HepG2 (cell line): ENCODE measurements around the gene PGPEP1. TPM values are rescaled to one million over a fixed set of nuclear protein-coding genes. Genes with fewer than 3 reads are reported as not detected.

ENCODE experiments used
- KDM2A ChIP-seq: sonication (generic); formaldehyde crosslinking; IDR thresholded peaks from 2 replicates; pipeline ENCODE4 v1.4.0; 2020; ENCODE audit warnings: low read depth, missing genetic modification reagents, borderline replicate concordance
- SOX13 ChIP-seq, 3 experiments: fragments of 450-650 bp in 1 of 3; sonication (generic) in 1 of 3; formaldehyde crosslinking in 1 of 3; IDR thresholded peaks in 2 of 3; conservative IDR thresholded peaks in 1 of 3; 2 replicates each; pipeline versions ENCODE4 v1.5.0 to v1.6.1; 2016 to 2020; ENCODE audit warnings: antibody characterized with exemption in 1 of 3, mild to moderate bottlenecking in 1 of 3, missing compliant biosample characterization in 1 of 3, missing genetic modification reagents in 1 of 3, moderate library complexity in 1 of 3
- TEAD3 ChIP-seq: optimal IDR thresholded peaks from 2 replicates; pipeline ENCODE3; 2016; ENCODE audit warnings: borderline replicate concordance
- ZNF232 ChIP-seq: sonication (generic); formaldehyde crosslinking; IDR thresholded peaks from 2 replicates; pipeline ENCODE4 v1.4.0; 2020; ENCODE audit warnings: missing genetic modification reagents, borderline replicate concordance
- ZSCAN12 ChIP-seq: sonication (generic); formaldehyde crosslinking; IDR thresholded peaks from 2 replicates; pipeline ENCODE4 v1.9.0; 2021; ENCODE audit warnings: mild to moderate bottlenecking, missing genetic modification reagents
- ZSCAN21 ChIP-seq: sonication (generic); formaldehyde crosslinking; IDR thresholded peaks from 2 replicates; pipeline ENCODE4 v1.8.0; 2022; ENCODE audit warnings: mild to moderate bottlenecking, missing genetic modification reagents, moderate library complexity, borderline replicate concordance
- polyA plus RNA-seq, 8 experiments: library from polyadenylated mRNA; depleted of rRNA in 3 of 8; stranded (reverse) in 7 of 8; unstranded in 1 of 8; fragments of >200 nt; fragmentation: Illumina TruSeq in 4 of 8; extraction: Trizol in 4 of 8; gene quantifications; 2 replicates each; pipeline versions ENCODE4 v1.2.1 to v1.2.3, GENCODE V29; 2011 to 2016; ENCODE audit warnings: low read depth in 4 of 8, missing spikeins in 1 of 8, mixed read lengths in 1 of 8; ENCODE audit not compliant: insufficient read depth in 1 of 8
- total RNA-seq, 5 experiments: library from RNA; depleted of rRNA; stranded (reverse); fragments of >200 nt; fragmentation: Illumina TruSeq; extraction: Trizol; gene quantifications; 2 replicates each; pipeline ENCODE4 v1.2.3, GENCODE V29; 2016; ENCODE audit warnings: low read depth in 1 of 5
- TF ChIP-seq, protein P1 (sequence below): IDR thresholded peaks from 2 replicates; pipeline ENCODE4 v1.6.1; 2018; ENCODE audit warnings: missing genetic modification reagents, mild to moderate bottlenecking, missing compliant biosample characterization
- TF ChIP-seq, protein P2 (sequence below): sonication (generic); formaldehyde crosslinking; IDR thresholded peaks from 2 replicates; pipeline ENCODE4 v1.8.0; 2022; ENCODE audit warnings: missing genetic modification reagents, mild to moderate bottlenecking, borderline replicate concordance
- TF ChIP-seq, protein P3 (sequence below): sonication (generic); formaldehyde crosslinking; IDR thresholded peaks from 2 replicates; pipeline ENCODE4 v1.5.1; 2020; ENCODE audit warnings: missing genetic modification reagents, mild to moderate bottlenecking, borderline replicate concordance
- TF ChIP-seq, protein P4 (sequence below): sonication (generic); formaldehyde crosslinking; IDR thresholded peaks from 2 replicates; pipeline ENCODE4 v1.5.1; 2020; ENCODE audit warnings: mild to moderate bottlenecking, moderate library complexity, missing genetic modification reagents
- TF ChIP-seq, protein P5 (sequence below): sonication (generic); formaldehyde crosslinking; IDR thresholded peaks from 2 replicates; pipeline ENCODE4 v1.9.0; 2022; ENCODE audit warnings: missing genetic modification reagents, mild to moderate bottlenecking, borderline replicate concordance
- TF ChIP-seq, protein P6 (sequence below): sonication (generic); formaldehyde crosslinking; IDR thresholded peaks from 2 replicates; pipeline ENCODE4 v1.4.0; 2020; ENCODE audit warnings: missing genetic modification reagents

PGPEP1 gene
- total and polyA plus RNA-seq, 2 of the 13 experiments (the other 11 are each of a cell fraction or from before 2014, with no cell fraction given): 53.1 to 56.6 TPM

DNA sequence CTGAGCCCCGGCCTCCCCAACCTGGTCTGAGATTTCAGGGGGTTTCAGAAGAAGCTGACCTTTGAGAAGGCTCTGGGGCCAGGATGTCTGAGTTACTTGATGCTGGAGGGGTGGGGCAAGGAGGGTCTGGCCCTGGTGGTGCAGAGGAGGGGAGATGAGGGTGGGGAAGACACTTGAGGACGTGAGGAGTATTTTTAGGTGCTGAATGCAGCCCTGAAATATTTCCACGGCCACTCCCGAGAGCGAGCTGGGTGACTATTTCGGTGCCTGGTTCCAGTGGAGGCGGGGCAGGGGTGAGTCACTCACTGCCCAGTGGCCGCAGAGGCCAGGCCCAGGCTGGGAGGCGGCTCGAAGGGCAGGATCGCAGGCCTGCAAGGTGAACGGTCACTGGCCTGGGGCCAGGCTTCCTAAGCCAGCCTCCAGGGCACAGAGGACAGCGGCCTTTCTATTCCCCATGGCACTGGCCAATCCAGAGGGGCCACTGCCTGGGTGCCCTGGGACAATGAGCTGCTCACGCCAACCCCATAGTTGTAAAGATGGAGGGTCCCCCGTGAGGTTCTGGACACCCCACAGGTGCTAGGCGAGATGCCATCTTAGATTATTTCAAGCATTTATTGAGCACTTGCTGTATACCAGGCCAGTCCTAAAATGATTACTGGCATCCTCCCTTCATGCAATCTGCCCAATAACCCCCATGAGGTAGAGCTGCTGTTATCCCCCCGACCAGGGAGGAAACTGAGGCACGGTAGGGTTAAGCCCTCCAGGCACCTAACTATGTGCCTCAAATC, 39.3 kb upstream of the PGPEP1 start (continued):
- TF ChIP-seq, protein P1, sequence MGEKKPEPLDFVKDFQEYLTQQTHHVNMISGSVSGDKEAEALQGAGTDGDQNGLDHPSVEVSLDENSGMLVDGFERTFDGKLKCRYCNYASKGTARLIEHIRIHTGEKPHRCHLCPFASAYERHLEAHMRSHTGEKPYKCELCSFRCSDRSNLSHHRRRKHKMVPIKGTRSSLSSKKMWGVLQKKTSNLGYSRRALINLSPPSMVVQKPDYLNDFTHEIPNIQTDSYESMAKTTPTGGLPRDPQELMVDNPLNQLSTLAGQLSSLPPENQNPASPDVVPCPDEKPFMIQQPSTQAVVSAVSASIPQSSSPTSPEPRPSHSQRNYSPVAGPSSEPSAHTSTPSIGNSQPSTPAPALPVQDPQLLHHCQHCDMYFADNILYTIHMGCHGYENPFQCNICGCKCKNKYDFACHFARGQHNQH (CRISPR knock-in tag): 0 out of 2 replicates have a peak, but pooled peaks have one; percentile 18
- TF ChIP-seq, protein P2, sequence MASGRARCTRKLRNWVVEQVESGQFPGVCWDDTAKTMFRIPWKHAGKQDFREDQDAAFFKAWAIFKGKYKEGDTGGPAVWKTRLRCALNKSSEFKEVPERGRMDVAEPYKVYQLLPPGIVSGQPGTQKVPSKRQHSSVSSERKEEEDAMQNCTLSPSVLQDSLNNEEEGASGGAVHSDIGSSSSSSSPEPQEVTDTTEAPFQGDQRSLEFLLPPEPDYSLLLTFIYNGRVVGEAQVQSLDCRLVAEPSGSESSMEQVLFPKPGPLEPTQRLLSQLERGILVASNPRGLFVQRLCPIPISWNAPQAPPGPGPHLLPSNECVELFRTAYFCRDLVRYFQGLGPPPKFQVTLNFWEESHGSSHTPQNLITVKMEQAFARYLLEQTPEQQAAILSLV (CRISPR knock-in tag): 0 out of 2 replicates have a peak, but pooled peaks have one; percentile 14
- TF ChIP-seq, protein P3, sequence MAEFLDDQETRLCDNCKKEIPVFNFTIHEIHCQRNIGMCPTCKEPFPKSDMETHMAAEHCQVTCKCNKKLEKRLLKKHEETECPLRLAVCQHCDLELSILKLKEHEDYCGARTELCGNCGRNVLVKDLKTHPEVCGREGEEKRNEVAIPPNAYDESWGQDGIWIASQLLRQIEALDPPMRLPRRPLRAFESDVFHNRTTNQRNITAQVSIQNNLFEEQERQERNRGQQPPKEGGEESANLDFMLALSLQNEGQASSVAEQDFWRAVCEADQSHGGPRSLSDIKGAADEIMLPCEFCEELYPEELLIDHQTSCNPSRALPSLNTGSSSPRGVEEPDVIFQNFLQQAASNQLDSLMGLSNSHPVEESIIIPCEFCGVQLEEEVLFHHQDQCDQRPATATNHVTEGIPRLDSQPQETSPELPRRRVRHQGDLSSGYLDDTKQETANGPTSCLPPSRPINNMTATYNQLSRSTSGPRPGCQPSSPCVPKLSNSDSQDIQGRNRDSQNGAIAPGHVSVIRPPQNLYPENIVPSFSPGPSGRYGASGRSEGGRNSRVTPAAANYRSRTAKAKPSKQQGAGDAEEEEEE: no peak
- TF ChIP-seq, protein P4, sequence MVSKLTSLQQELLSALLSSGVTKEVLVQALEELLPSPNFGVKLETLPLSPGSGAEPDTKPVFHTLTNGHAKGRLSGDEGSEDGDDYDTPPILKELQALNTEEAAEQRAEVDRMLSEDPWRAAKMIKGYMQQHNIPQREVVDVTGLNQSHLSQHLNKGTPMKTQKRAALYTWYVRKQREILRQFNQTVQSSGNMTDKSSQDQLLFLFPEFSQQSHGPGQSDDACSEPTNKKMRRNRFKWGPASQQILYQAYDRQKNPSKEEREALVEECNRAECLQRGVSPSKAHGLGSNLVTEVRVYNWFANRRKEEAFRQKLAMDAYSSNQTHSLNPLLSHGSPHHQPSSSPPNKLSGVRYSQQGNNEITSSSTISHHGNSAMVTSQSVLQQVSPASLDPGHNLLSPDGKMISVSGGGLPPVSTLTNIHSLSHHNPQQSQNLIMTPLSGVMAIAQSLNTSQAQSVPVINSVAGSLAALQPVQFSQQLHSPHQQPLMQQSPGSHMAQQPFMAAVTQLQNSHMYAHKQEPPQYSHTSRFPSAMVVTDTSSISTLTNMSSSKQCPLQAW: 0 out of 2 replicates have a peak, but pooled peaks have one; percentile 42
- 0 out of 2 replicates have a peak, but pooled peaks have one; percentile 38 for TF ChIP-seq ZSCAN12
- TF ChIP-seq TEAD3: peak; percentile 68
- TF ChIP-seq ZSCAN21 (CRISPR knock-in tag): 0 out of 2 replicates have a peak, but pooled peaks have one; percentile 24
- TF ChIP-seq, protein P5, sequence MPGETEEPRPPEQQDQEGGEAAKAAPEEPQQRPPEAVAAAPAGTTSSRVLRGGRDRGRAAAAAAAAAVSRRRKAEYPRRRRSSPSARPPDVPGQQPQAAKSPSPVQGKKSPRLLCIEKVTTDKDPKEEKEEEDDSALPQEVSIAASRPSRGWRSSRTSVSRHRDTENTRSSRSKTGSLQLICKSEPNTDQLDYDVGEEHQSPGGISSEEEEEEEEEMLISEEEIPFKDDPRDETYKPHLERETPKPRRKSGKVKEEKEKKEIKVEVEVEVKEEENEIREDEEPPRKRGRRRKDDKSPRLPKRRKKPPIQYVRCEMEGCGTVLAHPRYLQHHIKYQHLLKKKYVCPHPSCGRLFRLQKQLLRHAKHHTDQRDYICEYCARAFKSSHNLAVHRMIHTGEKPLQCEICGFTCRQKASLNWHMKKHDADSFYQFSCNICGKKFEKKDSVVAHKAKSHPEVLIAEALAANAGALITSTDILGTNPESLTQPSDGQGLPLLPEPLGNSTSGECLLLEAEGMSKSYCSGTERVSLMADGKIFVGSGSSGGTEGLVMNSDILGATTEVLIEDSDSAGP (CRISPR knock-in tag): peak; percentile 55; the same call in 1 of the 2 replicates
- TF ChIP-seq ZNF232 (CRISPR knock-in tag): peak; percentile 62; the same call in 1 of the 2 replicates
- TF ChIP-seq KDM2A (CRISPR knock-in tag): peak; percentile 57; the same call in 1 of the 2 replicates
- TF ChIP-seq SOX13 (IDR thresholded peaks at IDR 0.05): no peak
- peak in 1 of 2 experiments; percentile 45; a peak in 1 of 4 replicates for TF ChIP-seq SOX13 (CRISPR knock-in tag; conservative IDR thresholded peaks at IDR 0.05 in 1 of 2, IDR thresholded peaks at IDR 0.05 in 1 of 2)
- TF ChIP-seq, protein P6, sequence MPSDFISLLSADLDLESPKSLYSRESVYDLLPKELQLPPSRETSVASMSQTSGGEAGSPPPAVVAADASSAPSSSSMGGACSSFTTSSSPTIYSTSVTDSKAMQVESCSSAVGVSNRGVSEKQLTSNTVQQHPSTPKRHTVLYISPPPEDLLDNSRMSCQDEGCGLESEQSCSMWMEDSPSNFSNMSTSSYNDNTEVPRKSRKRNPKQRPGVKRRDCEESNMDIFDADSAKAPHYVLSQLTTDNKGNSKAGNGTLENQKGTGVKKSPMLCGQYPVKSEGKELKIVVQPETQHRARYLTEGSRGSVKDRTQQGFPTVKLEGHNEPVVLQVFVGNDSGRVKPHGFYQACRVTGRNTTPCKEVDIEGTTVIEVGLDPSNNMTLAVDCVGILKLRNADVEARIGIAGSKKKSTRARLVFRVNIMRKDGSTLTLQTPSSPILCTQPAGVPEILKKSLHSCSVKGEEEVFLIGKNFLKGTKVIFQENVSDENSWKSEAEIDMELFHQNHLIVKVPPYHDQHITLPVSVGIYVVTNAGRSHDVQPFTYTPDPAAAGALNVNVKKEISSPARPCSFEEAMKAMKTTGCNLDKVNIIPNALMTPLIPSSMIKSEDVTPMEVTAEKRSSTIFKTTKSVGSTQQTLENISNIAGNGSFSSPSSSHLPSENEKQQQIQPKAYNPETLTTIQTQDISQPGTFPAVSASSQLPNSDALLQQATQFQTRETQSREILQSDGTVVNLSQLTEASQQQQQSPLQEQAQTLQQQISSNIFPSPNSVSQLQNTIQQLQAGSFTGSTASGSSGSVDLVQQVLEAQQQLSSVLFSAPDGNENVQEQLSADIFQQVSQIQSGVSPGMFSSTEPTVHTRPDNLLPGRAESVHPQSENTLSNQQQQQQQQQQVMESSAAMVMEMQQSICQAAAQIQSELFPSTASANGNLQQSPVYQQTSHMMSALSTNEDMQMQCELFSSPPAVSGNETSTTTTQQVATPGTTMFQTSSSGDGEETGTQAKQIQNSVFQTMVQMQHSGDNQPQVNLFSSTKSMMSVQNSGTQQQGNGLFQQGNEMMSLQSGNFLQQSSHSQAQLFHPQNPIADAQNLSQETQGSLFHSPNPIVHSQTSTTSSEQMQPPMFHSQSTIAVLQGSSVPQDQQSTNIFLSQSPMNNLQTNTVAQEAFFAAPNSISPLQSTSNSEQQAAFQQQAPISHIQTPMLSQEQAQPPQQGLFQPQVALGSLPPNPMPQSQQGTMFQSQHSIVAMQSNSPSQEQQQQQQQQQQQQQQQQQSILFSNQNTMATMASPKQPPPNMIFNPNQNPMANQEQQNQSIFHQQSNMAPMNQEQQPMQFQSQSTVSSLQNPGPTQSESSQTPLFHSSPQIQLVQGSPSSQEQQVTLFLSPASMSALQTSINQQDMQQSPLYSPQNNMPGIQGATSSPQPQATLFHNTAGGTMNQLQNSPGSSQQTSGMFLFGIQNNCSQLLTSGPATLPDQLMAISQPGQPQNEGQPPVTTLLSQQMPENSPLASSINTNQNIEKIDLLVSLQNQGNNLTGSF (CRISPR knock-in tag): no peak
